ENCODE results near the gene FXYD2.

The FXYD2 gene

GRCh38 chr11:117795638-117796455 is 28.7 kb downstream of the FXYD2 start:
- DNase-seq: no peak

GRCh38 chr11:117794772-117795629 is 29.5 kb downstream of the FXYD2 start:
- no peak for DNase-seq

DNA sequence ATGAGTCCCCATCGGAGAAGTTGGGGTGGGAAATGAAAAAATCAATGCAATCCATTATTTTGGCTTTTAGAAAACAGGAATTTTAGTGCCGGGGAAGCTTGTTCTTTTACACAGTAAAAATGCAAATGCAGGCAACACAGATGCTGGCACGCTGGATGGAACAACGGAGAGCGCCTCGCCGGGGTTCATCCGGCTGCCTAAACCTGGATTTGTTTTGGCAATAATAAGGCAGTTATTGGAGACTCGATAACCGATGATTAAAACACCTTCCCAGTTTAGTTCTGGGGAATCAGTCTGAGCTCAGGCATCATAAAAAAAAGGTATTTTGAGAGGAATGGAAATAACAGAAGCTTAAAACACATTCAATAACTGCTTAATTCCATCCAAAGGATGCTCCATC is 30.4 kb downstream of the FXYD2 start:
- DNase-seq: no peak

DNA sequence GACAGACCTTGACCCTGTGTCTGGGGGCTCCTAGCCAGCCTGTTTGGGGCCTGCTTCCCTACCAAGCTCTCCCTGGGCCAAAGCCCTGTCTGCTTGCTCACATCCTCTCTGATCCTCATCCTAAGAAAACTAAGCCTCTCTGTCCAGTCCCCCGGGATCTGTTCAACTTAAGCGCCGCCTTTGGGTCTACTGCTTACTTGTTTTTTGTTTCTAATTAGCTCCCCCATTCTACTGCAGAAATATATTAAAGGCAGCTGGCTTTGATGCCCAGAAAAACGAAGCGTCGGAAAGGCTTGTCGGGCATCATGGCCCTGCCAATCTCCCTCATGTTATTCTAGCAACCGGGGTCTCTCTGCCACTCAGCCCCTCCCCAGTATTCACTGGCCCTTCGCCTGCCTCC is 31.0 kb downstream of the FXYD2 start:
- DNase-seq: no peak

- no peak for DNase-seq
These were observed 31.6 kb downstream of the FXYD2 start for GRCh38 chr11:117792992-117793391.

- DNase-seq: no peak
These were observed 32.3 kb downstream of the FXYD2 start for GRCh38 chr11:117792241-117792640.

GRCh38 chr11:117790279-117790678 is 34.3 kb downstream of the FXYD2 start:
- DNase-seq: no peak

DNA sequence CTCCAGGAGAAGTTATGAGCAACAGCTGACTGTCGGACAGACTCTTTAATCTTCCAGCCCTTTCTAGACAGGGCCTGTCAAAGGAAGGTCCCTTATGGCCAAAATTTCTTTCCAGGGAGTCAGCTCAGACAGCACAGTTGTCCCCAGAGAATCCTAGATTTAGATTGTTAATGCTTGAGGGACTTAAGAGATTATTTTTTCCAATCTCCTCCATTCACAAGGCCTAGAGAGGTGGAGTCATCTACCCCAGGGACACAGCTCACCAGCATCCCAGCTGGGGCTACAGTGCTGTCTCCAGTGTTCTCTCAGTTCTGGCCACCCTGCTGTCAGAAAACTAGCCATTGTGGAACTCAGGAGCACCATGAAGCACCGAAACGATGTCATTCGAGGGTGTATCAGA is 35.3 kb downstream of the FXYD2 start:
- DNase-seq: no peak

DNA sequence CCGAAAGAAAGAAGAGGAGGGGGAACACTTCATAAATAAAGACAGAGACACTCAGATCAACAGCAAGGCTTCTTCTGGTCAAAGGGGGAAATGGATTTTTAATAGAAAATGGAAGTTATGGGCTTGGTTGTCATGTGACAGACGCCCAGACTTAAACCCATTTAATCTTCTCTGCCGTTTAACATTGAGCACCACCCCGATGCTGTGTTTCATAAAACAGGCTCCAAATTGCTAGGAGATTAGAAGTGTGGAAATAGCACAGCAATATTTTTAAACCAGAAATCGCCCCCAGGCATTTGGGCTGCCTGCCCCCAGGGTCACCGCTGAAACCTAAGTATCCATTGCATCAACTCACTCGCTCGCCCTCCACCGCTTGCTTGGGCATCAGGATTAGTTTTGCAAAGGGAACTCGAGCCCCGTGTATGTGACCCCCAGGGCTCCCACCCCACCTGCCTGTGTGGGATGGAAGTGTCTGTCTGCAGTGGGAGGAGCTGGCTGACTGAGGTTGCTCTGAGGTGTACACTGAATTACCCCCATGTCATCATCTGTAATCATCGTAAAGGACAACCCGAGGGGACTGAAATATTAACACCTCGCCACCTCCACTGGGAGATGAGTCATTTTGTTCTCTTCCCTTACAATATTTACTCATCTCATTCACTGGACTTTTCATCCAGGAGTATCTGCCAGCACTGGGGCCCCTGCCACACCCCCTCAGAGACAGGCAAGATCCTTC is 38.2 kb downstream of the FXYD2 start:
- DNase-seq: peak in 1 of 2 experiments; percentile 14

DNA sequence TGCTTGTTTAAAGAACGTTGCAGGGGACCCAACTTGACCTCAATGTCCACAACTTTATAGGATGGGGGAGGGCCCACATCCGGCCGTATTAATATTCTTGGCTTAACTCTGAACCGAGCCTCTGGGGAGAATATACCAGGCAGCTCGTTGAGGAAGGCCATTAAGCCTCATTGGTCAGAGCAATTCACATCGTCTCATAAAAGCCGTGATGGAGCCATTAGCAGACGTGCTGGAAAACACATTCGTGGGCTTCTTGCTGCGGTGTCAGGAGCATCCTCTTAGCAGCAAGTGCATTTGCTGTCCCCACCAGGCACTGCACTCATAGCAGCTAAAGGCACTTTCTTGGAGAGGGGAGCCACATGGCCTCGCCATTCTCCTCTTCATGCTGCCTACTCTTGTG is 42.4 kb downstream of the FXYD2 start:
- no peak for DNase-seq

- no peak for DNase-seq
These were observed 42.9 kb downstream of the FXYD2 start for GRCh38 chr11:117781627-117782026.

DNA sequence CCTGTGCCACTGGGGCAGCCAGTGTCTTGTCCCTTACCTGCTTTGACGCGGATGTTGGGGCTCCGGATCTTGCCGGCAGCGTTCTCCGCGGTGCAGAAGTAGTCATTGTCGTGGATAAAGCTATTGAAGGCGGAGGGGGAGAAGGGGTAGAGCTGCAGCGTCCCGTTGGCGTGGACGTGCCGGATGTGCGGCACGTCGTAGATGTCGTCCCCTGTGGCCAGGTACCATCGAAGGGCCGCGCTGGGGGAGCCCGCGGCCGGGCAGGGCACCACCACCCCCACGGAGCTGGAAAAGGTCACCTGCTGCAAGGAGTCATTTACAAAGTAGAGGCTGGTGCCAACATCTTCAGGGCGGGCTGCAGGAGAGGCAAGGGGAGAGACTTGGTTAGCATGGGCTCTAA is 44.1 kb downstream of the FXYD2 start:
- DNase-seq: no peak

DNA sequence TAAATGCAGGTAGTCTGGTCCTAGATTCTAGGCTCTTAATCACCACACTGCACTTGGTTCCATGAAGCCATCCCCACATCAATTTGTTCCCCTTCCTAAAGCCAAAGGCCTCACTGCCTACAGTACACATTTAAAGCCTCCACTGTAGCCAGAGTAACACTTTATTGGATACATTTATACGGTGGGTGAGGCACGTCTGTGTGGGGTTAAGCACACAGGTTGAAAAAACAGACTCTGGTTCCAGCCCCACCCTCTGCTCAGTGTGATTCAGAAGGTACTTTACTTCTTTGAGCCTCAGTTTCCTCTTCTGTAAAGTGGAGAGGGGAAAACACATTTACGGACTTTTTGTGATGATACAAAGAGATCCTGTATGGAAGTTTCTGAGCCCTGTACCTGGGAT is 50.0 kb downstream of the FXYD2 start:
- no peak for DNase-seq

GRCh38 chr11:117772360-117772759 is 52.2 kb downstream of the FXYD2 start:
- no peak for DNase-seq

- no peak for DNase-seq
These were observed 52.7 kb downstream of the FXYD2 start for GRCh38 chr11:117771841-117772240.

- DNase-seq: no peak
These were observed 53.3 kb downstream of the FXYD2 start for GRCh38 chr11:117771197-117771596.

- DNase-seq: no peak
These were observed 54.5 kb downstream of the FXYD2 start for GRCh38 chr11:117770061-117770460.

Data from NCI-H1930 (cell line).